ENCODE measurements around the gene COL6A3.
A peak's percentile ranks its signal among the peaks of the same experiment; 100 is the strongest.
"Not testable (repeated sequence)": the region's sequence is repeated elsewhere in the genome, so short reads cannot be mapped to it uniquely, and the experiment has no call there.

The COL6A3 gene

GRCh38 chr2:237379636-237380035 lies 34.3 kb downstream of the COL6A3 start:
- no peak for DNase-seq

DNA sequence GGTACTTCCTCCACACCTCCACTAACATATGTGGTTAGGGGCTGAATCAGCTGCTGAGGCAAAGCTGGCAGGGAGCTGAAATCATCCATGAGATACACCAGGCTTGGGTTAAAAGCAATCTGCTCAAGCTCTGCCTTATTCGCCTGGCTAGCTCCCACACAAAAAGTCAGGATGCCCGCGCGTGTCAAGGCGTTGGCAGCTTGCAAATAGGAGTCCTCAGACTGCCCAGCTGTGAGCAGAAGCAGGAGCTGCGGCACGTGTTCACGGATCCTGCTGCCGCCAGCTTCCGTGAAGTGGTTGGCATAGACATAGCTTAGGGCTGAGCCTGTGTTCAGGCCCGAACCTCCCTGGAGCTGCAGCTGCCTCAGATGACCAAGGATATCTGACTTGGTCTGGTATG lies 35.3 kb downstream of the COL6A3 start:
- no peak for DNase-seq

DNA sequence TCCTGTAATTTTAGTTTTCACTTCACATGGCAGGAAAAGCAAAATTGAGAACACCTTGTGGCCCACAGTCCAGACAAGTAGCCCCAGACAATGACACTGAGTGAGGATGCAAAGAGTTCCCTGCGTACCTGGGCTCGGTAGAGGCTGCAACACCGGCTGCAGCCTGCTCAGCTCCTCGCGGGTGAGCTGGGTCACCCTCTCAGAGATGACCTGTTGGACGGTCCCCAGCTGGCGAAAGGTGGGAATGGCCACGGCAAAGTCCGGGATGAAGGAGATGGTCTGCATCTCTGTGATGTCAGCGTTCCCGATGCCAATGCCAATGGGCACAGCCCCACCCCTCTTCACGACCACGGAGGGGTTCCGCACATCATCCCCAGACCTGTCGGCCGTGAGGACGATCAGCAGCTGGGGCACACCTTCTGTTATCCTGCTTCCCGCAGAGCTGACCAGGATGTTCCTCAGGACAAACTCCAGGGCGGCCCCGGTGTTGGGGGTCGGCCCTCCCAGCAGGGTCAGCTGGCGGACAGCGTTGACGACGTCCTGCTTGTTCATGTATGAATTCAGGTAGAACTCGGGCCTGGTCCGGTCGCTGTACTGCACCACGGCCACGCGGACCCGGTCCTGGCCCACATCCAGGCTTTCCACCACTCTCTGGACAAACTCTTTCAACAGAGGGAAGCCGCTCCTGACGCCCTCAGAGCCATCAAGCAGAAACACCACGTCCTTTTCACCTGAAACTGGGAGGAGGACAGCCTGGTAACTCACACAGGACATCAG lies 39.5 kb downstream of the COL6A3 start:
- DNase-seq = no peak

DNA sequence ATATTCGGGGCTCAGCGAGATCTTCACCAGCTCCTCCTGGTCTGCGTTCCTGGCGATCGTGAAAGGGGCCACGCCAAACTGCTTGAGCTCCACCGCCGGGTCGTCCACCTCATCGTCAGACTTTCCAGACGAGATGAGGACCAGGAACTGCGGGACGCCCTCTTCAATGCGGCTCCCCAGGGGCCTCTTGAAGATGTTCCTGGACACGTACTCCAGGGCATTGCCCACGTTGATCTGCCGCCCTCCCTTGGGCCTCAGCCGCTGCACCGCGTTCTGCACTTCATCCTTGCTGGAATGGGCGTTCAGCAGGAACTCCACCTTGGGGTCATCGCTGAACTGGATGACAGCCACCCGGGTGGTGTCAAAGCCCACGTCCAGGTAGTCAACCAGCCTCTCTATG lies 42.1 kb downstream of the COL6A3 start:
- no peak for DNase-seq

- DNase-seq = no peak
Measured at GRCh38 chr2:237365671-237366070, 48.3 kb downstream of the COL6A3 start.

- DNase-seq = no peak
Measured at GRCh38 chr2:237364655-237365054, 49.3 kb downstream of the COL6A3 start.

DNA sequence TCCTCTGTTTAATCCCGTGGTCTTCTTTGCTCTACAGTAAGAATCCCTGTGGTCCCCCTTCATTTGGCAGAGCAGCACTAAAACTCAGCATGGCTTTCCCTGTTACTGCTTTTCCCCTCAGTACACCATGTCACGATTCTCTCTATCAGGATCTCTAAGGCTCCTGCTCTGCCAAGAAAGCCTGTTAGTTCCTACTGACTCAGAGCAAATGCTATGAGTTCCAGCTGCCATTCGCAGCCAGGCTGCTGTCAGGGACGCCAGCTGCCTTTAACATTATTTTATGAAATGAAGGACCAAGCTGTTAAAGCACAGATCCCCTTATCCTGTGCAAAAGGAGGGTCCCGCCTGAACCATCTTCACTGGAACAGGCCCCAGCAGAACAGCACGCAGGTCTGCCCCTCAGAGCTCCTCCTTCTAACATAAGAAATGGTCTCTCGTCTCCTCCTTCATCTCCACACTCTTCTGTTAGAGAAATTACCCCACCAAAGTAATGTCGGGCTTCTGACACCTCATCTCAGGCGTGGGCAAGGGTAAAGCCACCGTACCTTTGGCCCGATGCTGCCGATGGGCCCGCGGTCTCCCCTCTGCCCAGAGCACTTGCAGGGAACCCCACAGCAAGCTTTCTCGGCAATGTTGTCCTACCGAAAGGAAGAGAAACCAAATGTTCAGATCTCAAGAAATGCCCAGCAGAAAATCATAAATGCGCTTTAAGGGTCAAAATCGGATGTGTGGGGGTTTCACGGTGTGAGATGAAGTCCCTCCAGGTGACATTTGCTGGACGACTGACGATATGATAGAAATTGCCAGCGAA lies 52.6 kb downstream of the COL6A3 start:
- no peak for DNase-seq

- DNase-seq = no peak
Measured at GRCh38 chr2:237359894-237360780, 53.8 kb downstream of the COL6A3 start.

DNA sequence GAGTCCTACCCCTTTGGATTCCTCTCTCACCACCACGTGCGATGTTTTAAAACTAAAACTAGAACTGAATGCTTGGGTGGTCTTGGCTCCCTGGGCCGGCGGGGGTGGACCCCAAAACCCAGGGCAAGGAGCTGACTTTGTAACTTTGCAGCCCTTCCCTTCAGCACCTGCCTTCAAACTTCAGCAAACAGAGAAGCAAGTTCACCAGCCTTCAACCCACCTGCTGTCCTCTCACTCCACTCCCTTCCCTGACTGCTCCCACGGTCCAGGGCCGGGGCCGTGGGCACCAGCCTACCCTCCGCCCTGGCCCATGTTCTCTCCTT lies 54.5 kb downstream of the COL6A3 start:
- DNase-seq = no peak

GRCh38 chr2:237358721-237359517 lies 55.0 kb downstream of the COL6A3 start:
- no peak for DNase-seq

DNA sequence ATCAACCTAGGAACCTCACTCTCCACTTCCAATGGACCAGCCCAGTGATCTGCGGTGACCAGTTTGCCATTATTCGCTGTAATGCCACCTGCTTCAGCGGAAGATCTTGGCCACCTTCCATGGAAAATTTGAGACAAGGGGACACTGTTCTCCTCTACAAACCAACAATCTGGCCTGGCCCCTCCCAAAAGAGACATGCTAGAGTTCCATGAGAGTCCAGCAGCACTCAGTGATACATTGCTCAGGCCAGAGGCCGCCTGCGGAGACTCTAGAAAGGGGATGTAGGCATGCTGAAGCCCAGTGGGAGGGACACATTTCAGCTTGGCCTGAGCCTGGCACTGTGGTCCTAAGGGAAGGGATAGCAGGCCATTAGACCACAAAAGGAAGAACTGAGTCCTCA lies 58.3 kb downstream of the COL6A3 start:
- no peak for DNase-seq

DNA sequence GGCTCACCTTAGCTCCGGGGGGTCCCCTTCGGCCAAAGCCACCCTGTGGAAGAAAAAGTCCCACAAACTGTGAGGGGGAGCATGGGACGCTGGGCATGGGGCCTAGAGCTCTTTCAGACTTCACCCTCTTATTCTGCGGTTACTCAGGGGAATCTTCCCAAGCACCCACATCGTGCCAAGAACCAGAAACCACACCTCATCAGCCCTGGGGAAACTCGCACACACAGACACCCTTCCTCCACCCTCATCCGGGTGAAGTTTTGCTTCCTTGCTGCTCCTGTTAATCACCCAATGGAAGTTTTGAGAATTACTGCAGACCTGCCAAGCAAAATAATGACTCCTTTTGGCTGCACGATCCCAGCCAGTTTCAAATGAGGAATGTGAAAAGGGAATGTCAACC lies 59.1 kb downstream of the COL6A3 start:
- no peak for DNase-seq

GRCh38 chr2:237354172-237354571 lies 59.8 kb downstream of the COL6A3 start:
- not testable (repeated sequence) for DNase-seq

DNA sequence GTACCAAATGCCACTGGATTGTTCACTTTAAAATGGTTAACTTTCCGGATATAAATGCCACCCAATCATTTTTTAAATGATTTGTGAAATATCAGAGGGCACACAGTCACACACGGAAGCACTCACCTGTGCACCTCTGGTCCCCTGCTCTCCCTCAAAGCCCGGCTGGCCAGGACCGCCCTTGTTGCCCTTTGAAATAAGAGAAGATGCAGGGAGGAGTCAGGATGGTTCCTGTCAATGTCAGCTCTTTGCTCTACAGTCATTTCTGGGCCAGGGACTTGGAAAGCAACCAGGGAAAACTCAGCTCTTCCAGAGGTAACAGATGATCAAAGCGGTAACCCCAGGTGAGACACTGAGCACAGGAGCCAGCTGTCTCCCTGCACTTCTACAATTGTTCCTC lies 60.7 kb downstream of the COL6A3 start:
- DNase-seq = no peak

GRCh38 chr2:237352279-237352845 lies 61.6 kb downstream of the COL6A3 start:
- no peak for DNase-seq

GRCh38 chr2:237351796-237352195 lies 62.2 kb downstream of the COL6A3 start:
- no peak for DNase-seq

DNA sequence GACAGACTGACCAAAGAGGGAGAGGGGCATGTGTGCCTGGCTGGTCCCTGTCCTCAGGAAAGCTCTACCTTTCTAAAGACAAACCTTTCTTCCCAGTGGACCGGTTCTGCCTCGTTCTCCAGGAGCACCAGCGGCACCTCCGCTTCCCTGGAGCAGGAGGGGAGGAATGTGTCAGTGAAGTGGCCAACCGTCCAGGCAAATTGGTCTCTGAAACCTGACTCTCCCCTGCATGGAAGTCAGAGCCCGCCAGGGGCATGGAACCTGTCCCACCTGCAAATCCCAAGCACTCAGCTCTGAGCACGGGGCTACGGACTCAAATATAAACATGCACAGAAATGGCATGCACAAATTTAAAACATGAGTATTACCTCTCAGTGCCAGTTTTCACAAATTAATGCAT lies 62.9 kb downstream of the COL6A3 start:
- DNase-seq = no peak

DNA sequence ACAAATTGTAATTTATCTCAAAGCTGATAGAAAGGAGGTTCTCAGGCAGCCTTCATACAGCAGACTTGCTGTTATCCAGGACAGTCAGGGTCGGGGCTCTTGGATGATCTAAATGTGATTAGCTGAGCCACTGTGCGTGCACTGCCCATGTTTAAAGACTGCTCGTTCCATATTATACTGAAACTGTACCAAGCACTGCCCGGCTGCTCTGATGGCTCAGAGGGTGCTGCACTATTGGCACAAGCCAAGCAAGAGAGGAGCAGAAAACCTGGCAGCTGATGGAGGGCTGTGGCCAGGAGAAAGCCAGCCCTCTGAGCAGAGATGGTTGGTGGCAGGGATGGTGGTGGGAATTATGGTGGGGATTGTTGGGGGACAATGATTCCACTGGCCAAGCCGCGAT lies 63.4 kb downstream of the COL6A3 start:
- no peak for DNase-seq

- DNase-seq = no peak
Measured at GRCh38 chr2:237350070-237350469, 63.9 kb downstream of the COL6A3 start.

DNA sequence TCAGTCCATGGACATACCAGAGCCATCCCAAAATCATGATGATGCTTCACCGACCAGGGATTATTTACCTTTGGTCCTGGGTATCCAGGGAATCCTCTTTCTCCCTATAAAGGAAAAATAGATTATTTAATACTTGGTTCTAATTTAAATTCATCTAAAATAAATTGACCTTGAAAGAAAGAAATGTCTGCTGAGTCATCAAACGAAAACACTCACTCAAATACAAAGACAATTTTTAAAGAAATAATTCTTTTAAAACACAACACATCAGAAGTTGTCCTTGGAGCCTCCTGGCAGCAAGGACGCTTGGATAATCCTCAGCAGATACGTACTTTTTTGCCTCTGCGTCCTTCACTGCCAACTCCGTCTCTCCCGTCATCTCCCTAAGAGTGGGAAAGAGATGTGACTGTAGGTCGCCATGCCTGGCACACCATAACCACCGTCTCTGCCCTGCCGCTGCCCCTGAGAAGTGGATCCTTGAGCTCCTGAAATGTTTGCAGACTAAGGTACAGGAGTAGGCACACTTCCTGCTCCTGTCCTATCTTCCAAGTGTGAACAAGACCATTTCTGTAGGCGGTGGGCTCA lies 65.6 kb downstream of the COL6A3 start:
- DNase-seq = no peak

DNA sequence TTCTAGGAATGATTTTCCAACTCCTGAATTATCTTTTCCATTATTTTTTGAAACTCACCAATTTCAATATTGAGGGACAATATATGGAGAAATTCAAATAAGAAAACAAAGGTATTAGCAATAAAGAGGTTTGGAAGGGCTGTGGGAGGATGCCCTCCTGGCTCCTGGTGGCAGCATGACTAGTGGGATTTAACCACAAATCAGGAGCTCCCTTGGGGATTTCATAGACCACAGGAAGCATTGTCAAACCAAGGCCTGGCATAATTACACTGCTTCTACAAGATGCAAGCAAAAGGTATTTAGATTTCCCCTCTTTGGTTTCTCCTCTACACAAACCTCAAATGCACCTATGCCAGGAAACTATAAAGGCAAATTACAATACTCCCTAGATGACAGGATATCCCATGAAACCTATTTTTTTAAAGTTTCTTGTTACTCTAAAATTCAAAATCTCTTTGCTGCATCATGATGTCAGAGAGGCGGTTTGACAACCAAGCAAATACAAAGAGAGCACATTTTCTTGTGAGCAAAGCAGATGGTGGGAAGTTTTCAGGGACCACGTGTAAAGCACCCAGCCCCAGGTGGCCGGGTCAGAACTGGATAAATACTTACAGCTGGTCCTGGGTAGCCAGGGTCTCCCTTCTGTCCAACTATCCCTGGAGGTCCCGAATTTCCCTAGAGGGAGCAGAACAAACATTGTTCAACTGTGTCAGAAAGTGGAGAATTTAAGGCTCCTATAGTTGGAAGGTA lies 67.9 kb downstream of the COL6A3 start:
- DNase-seq = peak; percentile 18

Data from NCI-H1436 (cell line).